ENCODE results near the gene TENM4. TPM values are rescaled to one million over a fixed set of nuclear protein-coding genes. Genes with fewer than 3 reads are reported as not detected.

TENM4 gene
- total RNA-seq, 4 donors from 2014 or later = 31.4 to 44.5 (median 38.0) TPM

GRCh38 chr11:79147731-79148130 is 293.1 kb downstream of the TENM4 start:
- 85% methylated on average over 2 of the region's 2 CpGs for WGBS
- H3K27me3 ChIP-seq = no peaks in the 10 kb centered on the region
- TF ChIP-seq EP300 (IDR thresholded peaks at IDR 0.05) = no peak
- TF ChIP-seq POLR2AphosphoS5 (IDR thresholded peaks at IDR 0.05) = no peak
- no peak for TF ChIP-seq POLR2A (IDR thresholded peaks at IDR 0.05)
- no peak for TF ChIP-seq CTCF (IDR thresholded peaks at IDR 0.05)
- H3K9me3 ChIP-seq = peaks cover under 1% of the 10 kb centered on the region
- H3K4me1 ChIP-seq = peaks cover 2% of the 10 kb centered on the region
- H3K36me3 ChIP-seq = no peaks in the 10 kb centered on the region
- H3K27ac ChIP-seq = no peak overlapping the region
- H3K4me3 ChIP-seq = no peak overlapping the region
- DNase-seq (ENCODE audit: low spot score in 2 of 2) = no peak

- H3K4me3 ChIP-seq = no peak overlapping the region
- DNase-seq (ENCODE audit: low spot score in 2 of 2) = no peak
- H3K27ac ChIP-seq = no peak overlapping the region
- no peak for TF ChIP-seq POLR2AphosphoS5 (IDR thresholded peaks at IDR 0.05)
- no peak for TF ChIP-seq CTCF (IDR thresholded peaks at IDR 0.05)
- no peak for TF ChIP-seq EP300 (IDR thresholded peaks at IDR 0.05)
- TF ChIP-seq POLR2A (IDR thresholded peaks at IDR 0.05) = no peak
- H3K9me3 ChIP-seq = peaks cover 3% of the 10 kb centered on the region
- no peaks in the 10 kb centered on the region for H3K27me3 ChIP-seq
- no peaks in the 10 kb centered on the region for H3K4me1 ChIP-seq
- 88% methylated on average over 4 of the region's 4 CpGs for WGBS
- no peaks in the 10 kb centered on the region for H3K36me3 ChIP-seq
Measured at GRCh38 chr11:79147011-79147410, 293.8 kb downstream of the TENM4 start.

GRCh38 chr11:79139900-79140299 is 300.9 kb downstream of the TENM4 start:
- Histone ChIP-seq H3K27ac (no peak overlapping the region), H3K27me3 (no peaks in the 10 kb centered on the region), H3K36me3 (no peaks in the 10 kb centered on the region), H3K4me1 (no peaks in the 10 kb centered on the region), H3K9me3 (peaks cover 3% of the 10 kb centered on the region), H3K4me3 (no peak overlapping the region)
- TF ChIP-seq CTCF (IDR thresholded peaks at IDR 0.05) (no peak), POLR2A (IDR thresholded peaks at IDR 0.05) (no peak), EP300 (IDR thresholded peaks at IDR 0.05) (no peak), POLR2AphosphoS5 (IDR thresholded peaks at IDR 0.05) (no peak)
- DNase-seq (ENCODE audit: low spot score in 2 of 2) = no peak
- 95% methylated on average over 4 of the region's 4 CpGs for WGBS

GRCh38 chr11:79129702-79130101 is 311.1 kb downstream of the TENM4 start:
- Histone ChIP-seq H3K4me1 (no peaks in the 10 kb centered on the region), H3K9me3 (peaks cover 4% of the 10 kb centered on the region), H3K27ac (no peak overlapping the region), H3K36me3 (no peaks in the 10 kb centered on the region), H3K27me3 (no peaks in the 10 kb centered on the region), H3K4me3 (no peak overlapping the region)
- TF ChIP-seq POLR2A (IDR thresholded peaks at IDR 0.05) = no peak
- DNase-seq (ENCODE audit: low spot score in 2 of 2) = no peak
- 61% methylated on average over 3 of the region's 4 CpGs for WGBS

GRCh38 chr11:79128291-79128690 is 312.5 kb downstream of the TENM4 start:
- Histone ChIP-seq H3K4me1 (no peaks in the 10 kb centered on the region), H3K27ac (no peak overlapping the region), H3K4me3 (no peak overlapping the region), H3K27me3 (no peaks in the 10 kb centered on the region), H3K9me3 (peaks cover 4% of the 10 kb centered on the region), H3K36me3 (no peaks in the 10 kb centered on the region)
- DNase-seq (ENCODE audit: low spot score in 2 of 2) = no peak
- WGBS = 88% methylated on average over 3 of the region's 3 CpGs
- TF ChIP-seq EP300 (IDR thresholded peaks at IDR 0.05) (no peak), POLR2AphosphoS5 (IDR thresholded peaks at IDR 0.05) (no peak), POLR2A (IDR thresholded peaks at IDR 0.05) (no peak), CTCF (IDR thresholded peaks at IDR 0.05) (no peak)

- Histone ChIP-seq H3K4me3 (no peak overlapping the region), H3K4me1 (no peaks in the 10 kb centered on the region), H3K27ac (no peak overlapping the region), H3K36me3 (no peaks in the 10 kb centered on the region), H3K27me3 (no peaks in the 10 kb centered on the region), H3K9me3 (peaks cover 4% of the 10 kb centered on the region)
- TF ChIP-seq CTCF (IDR thresholded peaks at IDR 0.05) = no peak
- no peak for TF ChIP-seq POLR2AphosphoS5 (IDR thresholded peaks at IDR 0.05)
- no peak for TF ChIP-seq POLR2A (IDR thresholded peaks at IDR 0.05)
- no peak for TF ChIP-seq EP300 (IDR thresholded peaks at IDR 0.05)
- DNase-seq (ENCODE audit: low spot score in 2 of 2) = no peak
- 79% methylated on average over 3 of the region's 3 CpGs for WGBS
Measured at GRCh38 chr11:79122759-79123158, 318.1 kb downstream of the TENM4 start.
